Suppressor macrophage treated with lipopolysaccharide for 4 hours (primary cell): ENCODE measurements around the gene AIRE.

Experiments used
- DNase-seq: peaks from one replicate; pipeline ENCODE4 v3.0.0-alpha.2; 2020

AIRE gene

DNA sequence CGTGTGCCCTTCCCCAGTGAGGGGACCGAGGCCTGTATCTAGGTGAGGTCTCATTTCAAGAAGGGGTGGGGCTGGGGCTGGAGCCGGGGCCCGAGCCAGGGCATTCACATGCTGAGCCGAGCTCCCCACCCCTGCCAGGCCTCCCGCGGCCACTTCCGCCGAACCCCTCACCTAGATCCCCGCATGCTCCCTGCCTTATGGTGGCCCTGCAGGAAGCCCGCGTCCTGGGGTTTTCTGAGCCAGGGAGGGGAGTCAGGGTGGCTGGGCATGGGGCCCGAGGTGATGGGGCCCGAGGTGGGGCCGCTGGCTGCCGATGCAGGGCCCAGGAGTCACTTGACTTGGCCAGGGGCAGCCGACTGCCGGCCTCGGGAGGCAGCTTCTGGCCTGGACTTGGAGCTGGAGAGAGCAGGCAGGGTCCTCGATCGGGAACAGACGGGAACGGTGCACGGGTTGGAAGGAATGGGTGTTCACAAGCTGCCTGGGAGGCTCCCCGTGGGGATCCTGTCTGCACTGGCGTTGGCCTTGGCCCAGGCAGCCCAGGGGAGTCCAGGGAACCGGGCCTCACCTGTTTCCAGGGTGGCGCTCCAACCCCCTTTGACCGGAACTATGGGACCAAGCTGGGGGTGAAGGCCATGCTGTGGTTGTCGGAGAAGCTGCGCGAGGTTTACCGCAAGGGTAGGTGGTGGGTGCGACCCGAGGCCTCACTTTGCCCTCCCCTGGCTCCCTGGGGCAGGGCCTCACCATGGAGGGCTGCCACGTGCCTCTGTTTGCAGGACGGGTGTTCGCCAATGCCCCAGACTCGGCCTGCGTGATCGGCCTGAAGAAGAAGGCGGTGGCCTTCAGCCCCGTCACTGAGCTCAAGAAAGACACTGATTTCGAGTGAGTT lies 40.0 kb downstream of the AIRE start:
- no peak for DNase-seq

DNA sequence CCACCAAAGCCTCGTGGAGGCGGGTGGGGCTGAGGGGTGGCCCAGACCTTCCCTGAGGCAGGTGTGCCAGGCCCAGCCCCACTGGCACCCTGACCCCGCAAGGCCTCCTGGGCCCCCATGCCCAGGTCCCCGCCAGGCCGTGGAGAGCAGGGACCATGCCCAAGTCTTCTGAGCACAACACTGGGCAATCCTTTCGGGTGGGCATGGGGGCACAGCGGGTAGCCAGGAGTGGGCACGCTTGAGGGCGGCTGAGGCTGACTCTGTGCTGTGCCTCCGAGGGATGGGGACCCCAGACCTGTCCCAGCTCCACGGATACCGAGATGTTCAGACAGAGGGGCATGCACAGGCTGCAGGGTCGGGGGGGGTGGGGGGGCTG lies 40.6 kb downstream of the AIRE start:
- no peak for DNase-seq

DNA sequence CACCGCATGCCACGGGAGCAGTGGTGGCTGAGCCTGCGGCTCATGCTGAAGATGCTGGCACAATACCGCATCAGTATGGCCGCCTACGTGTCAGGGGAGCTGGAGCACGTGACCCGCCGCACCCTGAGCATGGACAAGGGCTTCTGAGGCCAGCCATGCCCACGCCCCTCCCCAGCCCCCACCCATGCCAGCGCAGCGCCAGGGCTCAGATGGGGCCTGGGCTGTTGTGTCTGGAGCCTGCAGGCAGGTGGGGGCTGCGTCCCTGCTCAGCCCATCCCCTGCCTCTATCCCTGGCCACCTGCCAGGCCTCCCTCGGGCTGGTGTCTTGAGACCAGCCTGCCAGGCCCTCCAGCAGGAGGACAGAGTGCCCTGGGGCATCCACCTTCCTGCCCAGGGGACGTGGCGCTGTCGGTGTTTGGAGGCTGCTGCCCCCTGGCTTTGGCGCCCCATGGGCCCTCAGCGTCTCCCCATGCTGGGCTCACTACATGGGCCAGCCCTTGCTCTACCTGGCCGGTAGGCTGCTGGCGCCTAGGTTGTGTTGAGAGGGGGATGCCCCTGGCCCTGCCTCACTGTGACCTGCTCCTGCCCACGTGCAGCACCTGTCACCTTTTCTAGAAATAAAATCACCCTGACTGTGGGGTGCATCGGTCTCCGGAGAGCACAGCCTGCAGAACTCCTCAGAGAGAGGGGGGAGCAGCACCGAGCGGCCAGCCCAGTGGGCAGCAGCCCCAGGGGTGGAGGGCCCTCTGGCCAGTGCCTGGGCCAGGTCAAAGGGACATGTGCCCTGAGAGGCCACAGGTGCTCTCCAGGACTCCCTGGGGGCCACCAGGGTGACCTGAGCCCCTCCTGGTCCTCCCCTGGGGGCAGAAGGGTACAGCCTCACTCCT lies 41.3 kb downstream of the AIRE start:
- no peak for DNase-seq

DNA sequence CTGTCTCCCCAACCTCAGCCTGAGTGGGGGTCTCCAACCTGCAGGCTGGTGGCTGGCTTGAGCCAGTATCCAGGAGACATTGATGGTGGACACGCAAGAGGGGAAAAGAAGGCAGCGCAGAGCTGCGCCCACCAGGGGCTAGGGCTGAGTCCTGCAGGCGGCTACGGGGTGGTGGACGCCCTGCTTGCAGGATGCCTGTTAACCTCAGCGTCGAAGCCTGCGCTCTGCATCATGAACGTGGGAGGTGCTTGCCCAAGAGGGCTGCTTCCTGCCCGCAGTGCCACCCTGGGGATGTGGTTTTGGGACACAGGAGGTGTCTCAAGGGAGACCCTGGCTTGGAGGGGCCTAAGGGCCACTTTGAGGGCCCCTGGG lies 41.9 kb downstream of the AIRE start:
- no peak for DNase-seq

DNA sequence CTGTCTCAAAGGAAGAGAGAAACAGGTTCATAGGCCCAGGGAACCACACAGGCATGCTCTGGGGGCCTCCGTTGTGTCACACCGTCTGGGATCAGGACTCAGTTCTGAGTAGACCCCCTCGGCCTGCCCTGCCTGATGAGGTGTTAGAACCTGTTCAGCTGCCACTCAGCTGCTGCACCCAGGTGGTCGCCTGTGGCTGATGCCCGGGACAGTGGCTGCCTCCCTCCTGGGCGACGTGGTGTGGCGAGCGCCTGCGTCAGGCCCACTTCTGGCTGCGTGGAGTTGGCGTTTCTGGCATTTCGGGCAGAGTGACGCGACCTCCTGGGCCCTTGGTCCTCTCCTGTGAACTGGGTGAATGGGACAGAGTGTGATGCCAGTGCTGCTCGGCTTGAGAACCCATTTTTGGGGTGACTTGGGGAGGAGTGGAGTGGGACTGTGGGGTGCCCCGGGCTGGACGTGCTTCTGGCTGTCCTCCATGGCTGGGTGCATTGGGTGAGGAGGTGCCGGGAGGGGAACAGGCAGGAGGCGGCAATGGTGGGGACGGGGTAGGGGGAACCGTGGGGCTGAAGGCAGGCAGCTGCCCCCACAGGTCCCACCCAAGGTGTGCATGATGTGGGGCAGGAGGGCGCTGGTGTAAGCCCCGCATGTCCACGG lies 42.7 kb downstream of the AIRE start:
- no peak for DNase-seq

DNA sequence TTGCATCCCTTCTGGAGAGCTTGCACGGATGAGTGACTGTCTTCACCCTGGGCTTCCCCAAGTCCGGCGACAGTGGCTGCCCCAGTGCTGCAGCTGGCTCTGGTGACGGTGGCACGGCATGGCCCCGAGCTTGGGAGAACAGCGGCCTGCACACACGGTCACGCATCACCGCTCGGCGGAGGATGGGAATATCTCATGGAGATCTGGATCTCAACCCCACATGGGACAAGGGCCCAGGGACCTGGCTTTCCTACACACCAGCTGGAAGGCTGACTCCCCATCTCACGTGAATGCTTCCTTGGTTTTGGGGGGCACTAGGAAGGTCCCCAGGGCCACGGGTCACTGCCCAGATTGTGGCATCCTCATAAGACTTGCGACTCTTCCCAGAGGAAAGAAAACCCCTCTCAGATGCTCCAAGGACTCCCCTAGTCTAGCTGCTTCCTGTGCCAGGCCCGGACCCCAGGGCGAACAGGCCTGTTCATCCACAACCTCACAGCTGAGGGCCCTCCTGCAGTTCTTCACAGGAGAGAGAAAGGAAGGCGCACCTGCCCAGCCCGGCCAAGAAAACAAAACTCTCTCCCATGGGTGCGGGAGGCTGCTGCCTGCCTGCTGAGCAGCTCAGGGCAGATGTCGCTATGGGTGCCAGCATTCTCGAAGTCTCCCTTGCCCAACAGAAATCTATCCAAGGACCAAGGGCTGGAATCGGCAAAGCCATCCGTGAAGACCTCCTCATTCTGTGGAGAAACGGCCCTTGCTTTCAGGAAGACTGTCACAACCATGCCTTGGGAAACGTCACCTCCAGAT lies 43.6 kb downstream of the AIRE start:
- DNase-seq, result no peak

DNA sequence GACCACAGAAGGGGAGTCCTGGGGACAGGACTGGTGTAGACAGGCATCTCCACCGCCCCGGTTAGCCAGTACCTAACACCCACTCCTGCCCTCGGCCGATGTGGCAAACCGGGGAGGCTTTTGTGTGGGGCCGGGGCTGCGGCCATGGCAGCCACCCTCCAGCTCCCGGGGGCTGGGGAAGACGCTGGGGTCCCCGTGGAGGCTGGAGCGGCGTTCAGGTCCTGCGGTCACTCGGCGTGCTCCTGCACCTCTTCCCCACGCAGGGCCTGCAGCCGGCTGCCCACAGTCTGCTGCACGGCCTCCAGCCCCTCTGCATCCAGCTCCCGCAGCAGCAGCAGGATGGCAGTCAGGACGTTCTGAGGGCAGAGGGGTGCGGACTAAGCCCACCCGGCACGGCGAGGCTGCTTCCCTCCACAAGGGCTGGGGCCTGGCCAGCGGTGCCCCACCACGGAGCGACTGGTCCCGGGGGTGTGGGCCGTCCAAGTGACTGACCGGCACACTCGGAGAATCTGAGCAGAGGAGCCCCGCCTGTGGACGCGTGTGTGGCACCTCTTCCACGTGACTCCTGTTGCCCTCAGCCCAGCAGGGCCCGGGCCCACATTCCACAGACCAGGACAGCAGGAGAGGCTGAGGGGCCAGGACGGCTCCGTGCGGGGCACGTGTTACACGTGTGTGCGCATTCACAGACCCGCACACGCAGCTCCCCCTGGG lies 44.5 kb downstream of the AIRE start:
- DNase-seq, result no peak

DNA sequence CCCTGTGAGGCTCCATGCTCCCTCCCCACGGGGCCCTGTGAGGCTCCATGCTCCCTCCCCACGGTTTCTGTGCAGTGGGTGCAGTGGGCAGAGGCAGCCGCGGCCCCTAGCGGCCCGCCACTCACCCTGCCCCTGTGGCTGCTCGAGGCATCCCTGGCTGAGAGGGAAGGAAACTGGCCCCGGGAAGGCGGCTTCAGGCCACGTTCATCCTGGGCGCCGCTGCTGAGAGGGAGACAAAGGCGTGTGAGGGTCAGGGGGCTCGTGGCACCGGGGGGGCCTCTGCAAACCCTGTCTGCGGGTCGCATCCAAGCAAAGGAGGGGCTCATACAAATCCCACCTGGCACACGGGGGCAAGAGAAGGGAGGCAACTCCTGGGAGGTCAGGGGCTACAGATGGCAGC lies 45.0 kb downstream of the AIRE start:
- DNase-seq, result no peak

DNA sequence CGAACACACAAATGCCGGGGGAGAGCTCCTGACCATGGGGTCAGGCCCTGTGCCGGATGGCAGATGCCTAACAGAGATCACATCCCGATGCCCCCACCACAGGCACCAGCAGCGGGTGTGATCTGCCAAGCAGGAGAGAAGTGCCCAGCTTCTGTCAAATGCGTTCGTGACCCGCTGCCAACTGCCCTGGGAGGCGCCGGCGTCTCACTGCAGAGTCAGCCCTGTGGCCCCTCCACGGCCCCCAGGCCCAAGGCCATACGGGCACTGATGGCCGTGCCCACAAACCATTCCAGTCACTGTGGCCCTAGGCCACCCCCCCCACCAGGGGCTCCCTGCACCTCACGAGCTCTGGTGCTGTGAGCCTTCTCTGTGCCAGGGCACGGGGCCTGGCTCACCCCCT lies 45.5 kb downstream of the AIRE start:
- no peak for DNase-seq

DNA sequence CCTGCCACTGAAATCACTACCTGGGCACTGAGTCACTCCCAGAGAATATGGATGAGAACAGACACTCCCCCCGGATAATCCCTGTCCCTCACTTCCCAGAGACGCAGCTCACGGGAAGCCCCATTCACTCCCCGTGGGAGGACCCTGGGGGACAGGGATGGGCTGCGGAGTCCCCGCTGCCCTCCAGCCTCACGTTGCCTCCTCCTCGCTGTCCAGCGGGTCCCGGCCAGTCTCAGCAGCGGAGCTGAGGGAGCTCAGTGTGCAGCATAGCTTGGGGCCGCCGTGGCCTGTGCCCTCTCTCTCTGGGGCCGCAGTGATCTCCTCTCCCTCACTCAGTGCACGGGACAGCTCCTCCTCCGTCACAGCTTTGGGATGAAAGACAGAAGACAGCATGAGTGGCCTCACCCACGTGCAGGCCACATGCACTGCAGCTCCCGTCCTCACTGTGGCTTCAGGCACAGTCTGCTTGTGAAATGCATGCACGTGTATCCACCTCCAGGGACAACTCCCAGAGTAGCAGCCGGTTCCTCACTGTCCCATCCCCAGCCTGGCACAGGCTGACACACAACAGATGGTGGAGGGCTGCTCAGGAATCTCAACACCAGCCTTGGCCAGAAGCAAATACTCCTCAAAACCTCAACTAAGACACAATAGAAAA lies 46.1 kb downstream of the AIRE start:
- no peak for DNase-seq

DNA sequence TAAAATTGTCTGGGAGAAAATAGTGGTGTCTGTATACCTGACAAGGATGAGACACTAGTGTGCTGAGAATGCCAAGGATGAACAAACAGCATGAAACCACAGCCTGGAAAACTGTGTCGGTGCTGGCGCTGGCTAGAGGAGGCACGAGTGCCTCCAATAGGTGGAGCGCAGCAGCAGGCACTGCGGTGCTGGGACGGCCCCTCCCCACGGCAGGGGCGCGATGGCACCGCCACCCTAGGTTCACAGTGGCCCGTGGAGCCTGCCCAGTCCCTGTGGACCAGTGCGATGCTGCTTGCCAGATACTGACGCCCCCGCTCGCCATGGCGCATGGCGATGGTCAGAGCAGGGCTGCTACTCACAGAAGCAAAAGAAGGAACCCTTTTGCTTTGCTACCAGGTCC lies 46.7 kb downstream of the AIRE start:
- DNase-seq, result no peak

DNA sequence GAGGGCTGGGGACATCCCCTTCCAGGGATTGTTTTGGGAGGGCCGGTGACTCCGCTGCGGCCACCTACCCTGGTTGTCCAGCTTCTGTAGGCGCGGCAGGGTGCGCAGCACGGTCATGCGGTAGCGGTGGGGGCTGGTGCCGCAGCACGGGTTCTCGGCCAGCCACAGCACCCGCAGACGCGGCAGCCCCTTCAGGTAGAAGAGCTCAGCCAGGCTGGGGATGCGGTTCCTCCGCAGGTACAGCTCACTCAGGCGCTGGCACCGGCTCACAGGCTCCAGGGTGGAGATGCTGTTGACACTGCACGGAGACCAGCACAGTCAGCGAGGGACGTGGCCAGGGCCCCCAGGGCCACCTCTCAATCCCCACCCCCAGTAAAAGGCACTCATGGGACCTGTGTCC lies 47.3 kb downstream of the AIRE start:
- no peak for DNase-seq

DNA sequence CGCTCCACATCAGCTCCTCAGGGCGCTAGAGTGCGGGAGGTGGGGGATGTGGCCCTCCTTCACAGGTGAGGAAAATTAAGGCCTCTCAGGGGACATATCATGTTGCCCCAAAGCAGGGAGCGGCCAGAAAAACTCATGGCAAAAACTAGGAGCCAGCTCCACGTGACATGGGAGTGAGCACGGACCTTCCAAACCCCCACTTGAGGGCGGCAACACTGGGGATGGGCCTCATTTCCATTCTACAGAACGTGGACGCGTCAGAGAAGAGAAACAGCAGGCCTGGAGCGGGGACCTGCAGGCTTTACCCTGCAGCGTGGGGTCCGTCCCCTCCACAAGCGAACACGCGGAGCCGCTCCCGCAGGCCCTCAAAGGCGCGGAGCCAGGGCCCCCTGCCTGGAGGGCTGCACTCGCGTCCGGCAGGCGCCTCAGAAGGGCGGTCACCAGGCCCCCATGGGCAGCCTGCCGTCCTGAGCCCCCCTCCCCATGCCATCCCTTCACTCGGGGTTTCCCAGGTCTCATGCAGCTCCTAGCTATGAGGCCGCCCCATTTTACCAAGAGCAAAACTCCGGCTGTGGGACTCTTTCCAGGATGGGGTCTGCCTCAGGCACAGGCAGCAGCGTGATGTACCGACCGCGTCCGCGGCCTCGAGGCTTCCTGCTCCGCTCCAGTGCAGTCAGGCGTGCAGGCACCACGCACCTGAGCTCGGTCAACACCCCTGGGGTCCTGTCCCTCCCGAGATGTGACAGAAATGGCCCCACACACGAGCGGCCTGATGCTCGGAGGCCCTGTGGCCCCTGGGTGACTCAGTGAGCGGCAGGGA lies 48.0 kb downstream of the AIRE start:
- no peak for DNase-seq

DNA sequence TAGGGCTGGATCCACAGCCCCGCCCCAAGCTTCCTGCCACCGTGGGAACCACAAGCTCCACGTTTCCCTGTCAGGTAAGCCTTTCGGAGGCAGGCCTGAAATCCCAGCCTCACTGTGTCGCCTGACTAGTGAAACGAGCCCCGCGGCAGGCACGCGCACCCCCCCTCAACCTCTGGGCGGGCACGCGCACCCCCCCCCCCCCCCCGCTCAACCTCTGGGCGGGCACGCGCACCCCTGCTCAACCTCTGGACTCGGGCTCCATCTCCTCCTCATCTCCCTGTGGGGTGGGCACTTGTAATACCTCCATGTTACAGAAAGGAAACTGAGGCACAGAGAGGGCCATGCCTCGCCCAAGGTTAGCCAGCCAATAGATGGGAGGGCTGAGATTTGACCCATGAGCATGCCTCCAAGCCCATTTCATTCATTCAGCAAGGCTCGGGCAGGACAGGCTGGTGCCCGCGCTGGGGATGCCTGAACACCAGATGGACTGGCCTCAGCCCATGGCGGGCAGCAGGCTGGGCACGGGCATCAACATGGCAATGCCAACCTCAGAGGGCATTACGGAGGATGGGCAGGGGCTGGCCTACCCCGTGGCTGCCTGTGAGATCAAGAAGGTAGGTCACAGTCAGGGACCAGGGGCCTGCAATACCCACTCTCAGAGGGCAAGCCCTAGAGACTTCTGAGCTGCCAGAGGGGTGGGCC lies 48.8 kb downstream of the AIRE start:
- DNase-seq, result no peak

DNA sequence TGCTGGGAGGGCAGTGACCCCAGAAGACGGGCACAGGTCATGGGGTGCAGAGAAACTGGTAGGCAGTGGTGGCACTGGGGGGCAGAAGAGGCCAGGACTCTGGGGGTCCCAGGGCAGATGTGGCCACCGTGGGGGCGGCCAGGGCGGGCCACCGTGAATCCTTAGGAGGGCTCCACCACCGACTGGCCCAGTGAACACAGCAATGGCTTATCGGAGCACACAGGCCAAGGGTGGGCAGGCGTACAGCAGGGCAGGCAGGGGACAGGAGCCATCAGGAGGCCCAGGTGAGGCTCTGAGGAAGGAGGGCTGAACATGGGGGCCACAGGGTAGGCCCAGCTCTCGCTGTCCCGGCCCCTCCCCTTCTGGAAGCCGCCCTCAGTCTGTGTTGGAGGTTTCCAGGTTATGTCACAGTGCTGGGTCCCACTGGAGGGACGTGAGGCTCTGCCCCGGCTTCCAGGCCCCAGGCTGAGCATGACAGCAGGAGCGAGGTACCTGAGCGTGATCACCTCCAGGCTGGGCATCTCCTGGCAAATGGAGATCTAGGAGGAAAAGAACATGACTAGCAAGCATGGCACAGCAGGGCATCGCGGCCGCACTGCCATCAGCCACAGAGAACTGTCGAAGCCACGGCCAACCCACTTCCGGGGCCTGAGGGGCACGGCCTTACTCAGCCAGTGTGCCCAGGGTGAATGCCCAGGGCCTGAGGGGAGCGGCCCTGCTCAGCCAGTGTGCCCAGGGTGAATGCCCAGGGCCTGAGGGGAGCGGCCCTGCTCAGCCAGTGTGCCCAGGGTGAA lies 49.8 kb downstream of the AIRE start:
- no peak for DNase-seq

DNA sequence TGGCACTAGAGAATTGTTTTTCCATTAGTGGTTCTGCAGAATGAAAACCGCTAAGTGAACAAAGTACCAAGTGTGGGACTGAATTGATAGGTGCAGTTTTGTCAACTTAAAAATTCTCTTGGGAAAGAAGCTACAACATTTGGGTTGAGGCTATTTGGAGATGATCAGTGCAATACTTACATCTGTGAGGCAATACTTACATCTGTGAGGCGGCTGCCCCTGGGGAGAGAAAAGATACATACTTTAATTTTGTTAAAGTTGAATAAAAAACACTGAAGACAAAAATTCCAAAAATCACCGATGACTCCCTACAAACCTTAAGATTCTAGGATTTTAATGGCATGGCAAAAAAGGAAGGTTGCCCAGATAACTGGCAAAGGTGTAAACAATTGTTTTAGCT lies 51.8 kb downstream of the AIRE start:
- no peak for DNase-seq

DNA sequence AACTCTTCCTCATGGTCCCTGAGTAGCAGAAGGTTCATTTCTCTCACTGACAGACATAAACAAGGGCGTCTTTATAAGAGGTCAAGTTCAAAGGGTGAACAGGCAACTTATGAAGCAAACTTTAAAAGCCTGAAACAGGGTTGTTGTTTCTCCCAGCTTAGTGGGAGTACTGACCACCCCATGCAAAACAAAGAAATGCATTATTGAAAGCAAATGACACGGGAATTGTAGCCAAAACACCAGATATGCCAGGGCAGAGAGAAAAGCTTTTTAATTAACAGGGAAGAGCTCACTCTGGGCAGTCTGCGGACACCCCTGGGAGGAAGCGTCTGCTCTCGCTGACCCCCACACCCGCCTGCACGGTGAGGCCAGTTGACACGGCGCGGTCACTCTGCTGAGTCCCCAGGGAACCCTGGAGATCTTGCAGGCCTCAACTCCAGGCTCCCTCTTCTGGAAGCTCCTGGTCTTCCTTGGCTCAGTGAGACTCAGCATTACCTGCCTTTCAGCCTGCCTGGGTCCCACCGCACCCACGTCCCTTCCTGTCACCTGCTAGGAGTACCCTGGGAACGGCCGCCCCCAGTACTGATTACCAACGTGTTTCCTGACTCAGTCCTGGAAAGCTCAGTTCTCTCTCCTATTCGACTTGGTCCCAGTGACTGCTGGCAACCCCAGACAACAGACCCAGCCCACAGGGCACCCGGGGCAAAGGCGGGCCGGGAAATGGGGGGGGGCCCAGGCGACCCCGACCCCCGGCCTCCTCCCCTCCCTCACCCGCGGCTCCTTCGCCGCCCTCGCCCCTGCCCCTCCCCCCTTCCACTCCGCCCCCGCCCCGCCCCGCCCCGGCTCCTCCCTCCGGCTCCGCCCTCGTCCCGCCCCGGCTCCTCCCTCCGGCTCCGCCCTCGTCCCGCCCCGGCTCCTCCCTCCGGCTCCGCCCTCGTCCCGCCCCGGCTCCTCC lies 52.5 kb downstream of the AIRE start:
- DNase-seq, result no peak
